GM12878 (cell line): ENCODE results near the gene MGAT2. TPM values are rescaled to one million over a fixed set of nuclear protein-coding genes. Genes with fewer than 3 reads are reported as not detected.

ENCODE experiments used
- CBFB ChIP-seq: IDR thresholded peaks from 2 replicates; pipeline ENCODE4 v1.6.1; 2016; ENCODE audit warnings: antibody characterized with exemption, low read depth
- KLF5 ChIP-seq: fragments of 450-650 bp; IDR thresholded peaks from 2 replicates; pipeline ENCODE4 v1.6.1; 2014; ENCODE audit warnings: mild to moderate bottlenecking; ENCODE audit not compliant: partially characterized antibody
- NFYB ChIP-seq: IDR thresholded peaks from 2 replicates; pipeline ENCODE4 v1.6.1; 2011; ENCODE audit warnings: low read depth, mild to moderate bottlenecking, low read length, improper control_type of control experiment, moderate library complexity; ENCODE audit not compliant: insufficient read depth
- NR2C2 ChIP-seq: IDR thresholded peaks from 2 replicates; pipeline ENCODE4 v1.6.1; 2011; ENCODE audit warnings: borderline replicate concordance, low read depth; ENCODE audit not compliant: control insufficient read depth, insufficient read length
- NR2F1 ChIP-seq: fragments of 450-650 bp; conservative IDR thresholded peaks from 2 replicates; pipeline ENCODE4 v1.6.1; 2017; ENCODE audit warnings: mild to moderate bottlenecking
- NRF1 ChIP-seq: conservative IDR thresholded peaks from 2 replicates; pipeline ENCODE4 v1.6.1; 2011; ENCODE audit warnings: mild to moderate bottlenecking, low read depth, low read length, improper control_type of control experiment
- POU2F2 ChIP-seq: IDR thresholded peaks from 3 replicates; pipeline ENCODE4 v1.6.1; 2011; ENCODE audit warnings: low read depth, mild to moderate bottlenecking, low read length, borderline replicate concordance
- RB1 ChIP-seq: fragments of 450-650 bp; formaldehyde crosslinking; IDR thresholded peaks from 2 replicates; pipeline ENCODE4 v1.6.1; 2017; ENCODE audit warnings: mild to moderate bottlenecking, borderline replicate concordance
- RELA ChIP-seq: fragments of 450-650 bp; IDR thresholded peaks from 2 replicates; pipeline ENCODE4 v1.8.0; 2014; ENCODE audit warnings: borderline replicate concordance; ENCODE audit not compliant: partially characterized antibody
- ZNF622 ChIP-seq: fragments of 450-650 bp; IDR thresholded peaks from 2 replicates; pipeline ENCODE4 v1.6.1; 2017; ENCODE audit warnings: mild to moderate bottlenecking, inconsistent platforms
- polyA plus RNA-seq, 11 experiments: library from polyadenylated mRNA; depleted of rRNA in 4 of 11; unstranded in 6 of 11; stranded (reverse) in 5 of 11; fragments of >200 nt; fragmentation: Nextera tagmentation in 4 of 11; fragmentation: Illumina TruSeq in 1 of 11; extraction: Ambion mirVana in 4 of 11; extraction: Trizol in 1 of 11; gene quantifications; 1 replicate in 1 of 11; 2 replicates in 10 of 11; pipeline versions ENCODE4 v1.2.1 to v1.2.3, GENCODE V29; 2011 to 2016; ENCODE audit warnings: inconsistent platforms in 2 of 11, missing spikeins in 2 of 11, low read depth in 1 of 11
- total RNA-seq, 4 experiments: library from RNA; depleted of rRNA in 3 of 4; stranded (reverse); fragments of >200 nt in 3 of 4; fragmentation: Illumina TruSeq in 1 of 4; extraction: Trizol in 1 of 4; gene quantifications; 2 replicates each; pipeline versions ENCODE4 v1.2.1 to v1.2.3, GENCODE V29; 2013 to 2021
- TF ChIP-seq, protein P1 (sequence below): fragments of 450-650 bp; IDR thresholded peaks from 2 replicates; pipeline ENCODE4 v1.6.1; 2014; ENCODE audit warnings: mild to moderate bottlenecking
- TF ChIP-seq, protein P2 (sequence below): fragments of 450-650 bp; IDR thresholded peaks from 2 replicates; pipeline ENCODE4 v1.6.1; 2016; ENCODE audit warnings: mild to moderate bottlenecking, moderate library complexity, borderline replicate concordance
- TF ChIP-seq, protein P3 (sequence below): fragments of 450-650 bp; IDR thresholded peaks from 2 replicates; pipeline ENCODE4 v1.6.1; 2016; ENCODE audit warnings: mild to moderate bottlenecking
- TF ChIP-seq, protein P4 (sequence below): IDR thresholded peaks from 2 replicates; pipeline ENCODE4 v1.6.1; 2012; ENCODE audit warnings: mild to moderate bottlenecking, low read depth, low read length
- TF ChIP-seq, protein P5 (sequence below): IDR thresholded peaks from 2 replicates; pipeline ENCODE4 v1.6.1; 2011; ENCODE audit warnings: low read depth, low read length, improper control_type of control experiment, borderline replicate concordance

The MGAT2 gene
- total and polyA plus RNA-seq, 10 of the 15 experiments (the other 5 are each of a cell fraction or from before 2014, with no cell fraction given): 0.03 to 51.8 (median 38.0) TPM; not detected in 1

- TF ChIP-seq, protein P1, sequence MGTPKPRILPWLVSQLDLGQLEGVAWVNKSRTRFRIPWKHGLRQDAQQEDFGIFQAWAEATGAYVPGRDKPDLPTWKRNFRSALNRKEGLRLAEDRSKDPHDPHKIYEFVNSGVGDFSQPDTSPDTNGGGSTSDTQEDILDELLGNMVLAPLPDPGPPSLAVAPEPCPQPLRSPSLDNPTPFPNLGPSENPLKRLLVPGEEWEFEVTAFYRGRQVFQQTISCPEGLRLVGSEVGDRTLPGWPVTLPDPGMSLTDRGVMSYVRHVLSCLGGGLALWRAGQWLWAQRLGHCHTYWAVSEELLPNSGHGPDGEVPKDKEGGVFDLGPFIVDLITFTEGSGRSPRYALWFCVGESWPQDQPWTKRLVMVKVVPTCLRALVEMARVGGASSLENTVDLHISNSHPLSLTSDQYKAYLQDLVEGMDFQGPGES: no peak
- TF ChIP-seq, protein P2, sequence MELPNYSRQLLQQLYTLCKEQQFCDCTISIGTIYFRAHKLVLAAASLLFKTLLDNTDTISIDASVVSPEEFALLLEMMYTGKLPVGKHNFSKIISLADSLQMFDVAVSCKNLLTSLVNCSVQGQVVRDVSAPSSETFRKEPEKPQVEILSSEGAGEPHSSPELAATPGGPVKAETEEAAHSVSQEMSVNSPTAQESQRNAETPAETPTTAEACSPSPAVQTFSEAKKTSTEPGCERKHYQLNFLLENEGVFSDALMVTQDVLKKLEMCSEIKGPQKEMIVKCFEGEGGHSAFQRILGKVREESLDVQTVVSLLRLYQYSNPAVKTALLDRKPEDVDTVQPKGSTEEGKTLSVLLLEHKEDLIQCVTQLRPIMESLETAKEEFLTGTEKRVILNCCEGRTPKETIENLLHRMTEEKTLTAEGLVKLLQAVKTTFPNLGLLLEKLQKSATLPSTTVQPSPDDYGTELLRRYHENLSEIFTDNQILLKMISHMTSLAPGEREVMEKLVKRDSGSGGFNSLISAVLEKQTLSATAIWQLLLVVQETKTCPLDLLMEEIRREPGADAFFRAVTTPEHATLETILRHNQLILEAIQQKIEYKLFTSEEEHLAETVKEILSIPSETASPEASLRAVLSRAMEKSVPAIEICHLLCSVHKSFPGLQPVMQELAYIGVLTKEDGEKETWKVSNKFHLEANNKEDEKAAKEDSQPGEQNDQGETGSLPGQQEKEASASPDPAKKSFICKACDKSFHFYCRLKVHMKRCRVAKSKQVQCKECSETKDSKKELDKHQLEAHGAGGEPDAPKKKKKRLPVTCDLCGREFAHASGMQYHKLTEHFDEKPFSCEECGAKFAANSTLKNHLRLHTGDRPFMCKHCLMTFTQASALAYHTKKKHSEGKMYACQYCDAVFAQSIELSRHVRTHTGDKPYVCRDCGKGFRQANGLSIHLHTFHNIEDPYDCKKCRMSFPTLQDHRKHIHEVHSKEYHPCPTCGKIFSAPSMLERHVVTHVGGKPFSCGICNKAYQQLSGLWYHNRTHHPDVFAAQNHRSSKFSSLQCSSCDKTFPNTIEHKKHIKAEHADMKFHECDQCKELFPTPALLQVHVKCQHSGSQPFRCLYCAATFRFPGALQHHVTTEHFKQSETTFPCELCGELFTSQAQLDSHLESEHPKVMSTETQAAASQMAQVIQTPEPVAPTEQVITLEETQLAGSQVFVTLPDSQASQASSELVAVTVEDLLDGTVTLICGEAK: no peak
- TF ChIP-seq, protein P3, sequence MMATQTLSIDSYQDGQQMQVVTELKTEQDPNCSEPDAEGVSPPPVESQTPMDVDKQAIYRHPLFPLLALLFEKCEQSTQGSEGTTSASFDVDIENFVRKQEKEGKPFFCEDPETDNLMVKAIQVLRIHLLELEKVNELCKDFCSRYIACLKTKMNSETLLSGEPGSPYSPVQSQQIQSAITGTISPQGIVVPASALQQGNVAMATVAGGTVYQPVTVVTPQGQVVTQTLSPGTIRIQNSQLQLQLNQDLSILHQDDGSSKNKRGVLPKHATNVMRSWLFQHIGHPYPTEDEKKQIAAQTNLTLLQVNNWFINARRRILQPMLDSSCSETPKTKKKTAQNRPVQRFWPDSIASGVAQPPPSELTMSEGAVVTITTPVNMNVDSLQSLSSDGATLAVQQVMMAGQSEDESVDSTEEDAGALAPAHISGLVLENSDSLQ: no peak
- TF ChIP-seq RELA (no peak), NR2C2 (no peak), CBFB (no peak), POU2F2 (no peak), RB1 (no peak), NR2F1 (peak; percentile 45; the same call in 1 of the 2 replicates), NRF1 (no peak), KLF5 (peak; percentile 22), ZNF622 (no peak), NFYB (no peak)
- TF ChIP-seq, protein P4, sequence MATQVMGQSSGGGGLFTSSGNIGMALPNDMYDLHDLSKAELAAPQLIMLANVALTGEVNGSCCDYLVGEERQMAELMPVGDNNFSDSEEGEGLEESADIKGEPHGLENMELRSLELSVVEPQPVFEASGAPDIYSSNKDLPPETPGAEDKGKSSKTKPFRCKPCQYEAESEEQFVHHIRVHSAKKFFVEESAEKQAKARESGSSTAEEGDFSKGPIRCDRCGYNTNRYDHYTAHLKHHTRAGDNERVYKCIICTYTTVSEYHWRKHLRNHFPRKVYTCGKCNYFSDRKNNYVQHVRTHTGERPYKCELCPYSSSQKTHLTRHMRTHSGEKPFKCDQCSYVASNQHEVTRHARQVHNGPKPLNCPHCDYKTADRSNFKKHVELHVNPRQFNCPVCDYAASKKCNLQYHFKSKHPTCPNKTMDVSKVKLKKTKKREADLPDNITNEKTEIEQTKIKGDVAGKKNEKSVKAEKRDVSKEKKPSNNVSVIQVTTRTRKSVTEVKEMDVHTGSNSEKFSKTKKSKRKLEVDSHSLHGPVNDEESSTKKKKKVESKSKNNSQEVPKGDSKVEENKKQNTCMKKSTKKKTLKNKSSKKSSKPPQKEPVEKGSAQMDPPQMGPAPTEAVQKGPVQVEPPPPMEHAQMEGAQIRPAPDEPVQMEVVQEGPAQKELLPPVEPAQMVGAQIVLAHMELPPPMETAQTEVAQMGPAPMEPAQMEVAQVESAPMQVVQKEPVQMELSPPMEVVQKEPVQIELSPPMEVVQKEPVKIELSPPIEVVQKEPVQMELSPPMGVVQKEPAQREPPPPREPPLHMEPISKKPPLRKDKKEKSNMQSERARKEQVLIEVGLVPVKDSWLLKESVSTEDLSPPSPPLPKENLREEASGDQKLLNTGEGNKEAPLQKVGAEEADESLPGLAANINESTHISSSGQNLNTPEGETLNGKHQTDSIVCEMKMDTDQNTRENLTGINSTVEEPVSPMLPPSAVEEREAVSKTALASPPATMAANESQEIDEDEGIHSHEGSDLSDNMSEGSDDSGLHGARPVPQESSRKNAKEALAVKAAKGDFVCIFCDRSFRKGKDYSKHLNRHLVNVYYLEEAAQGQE: no peak
- TF ChIP-seq, protein P5, sequence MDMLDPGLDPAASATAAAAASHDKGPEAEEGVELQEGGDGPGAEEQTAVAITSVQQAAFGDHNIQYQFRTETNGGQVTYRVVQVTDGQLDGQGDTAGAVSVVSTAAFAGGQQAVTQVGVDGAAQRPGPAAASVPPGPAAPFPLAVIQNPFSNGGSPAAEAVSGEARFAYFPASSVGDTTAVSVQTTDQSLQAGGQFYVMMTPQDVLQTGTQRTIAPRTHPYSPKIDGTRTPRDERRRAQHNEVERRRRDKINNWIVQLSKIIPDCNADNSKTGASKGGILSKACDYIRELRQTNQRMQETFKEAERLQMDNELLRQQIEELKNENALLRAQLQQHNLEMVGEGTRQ: no peak
Measured at GRCh38 chr14:49586673-49587460, 33.7 kb upstream of the MGAT2 start (continued).
